Mesothelial cell of epicardium (in vitro differentiated cells): ENCODE results near the gene AUTS2. TPM values are rescaled to one million over a fixed set of nuclear protein-coding genes. Genes with fewer than 3 reads are reported as not detected.

Experiments used
- DNase-seq, 2 experiments: peaks; one replicate each; pipeline ENCODE4 v3.0.0; 2021; ENCODE audit warnings: low spot score in 2 of 2; ENCODE audit not compliant: unreplicated experiment in 2 of 2
- H3K27ac Mint-ChIP-seq: 2 replicates; pipeline ENCODE4 v1.8.0; 2021; ENCODE audit warnings: mixed read lengths
- H3K27me3 Mint-ChIP-seq: 2 replicates; pipeline ENCODE4 v1.8.0; 2021; ENCODE audit warnings: low read depth, mixed read lengths
- H3K36me3 Mint-ChIP-seq: 2 replicates; pipeline ENCODE4 v1.8.0; 2021; ENCODE audit warnings: mixed read lengths
- H3K4me1 Mint-ChIP-seq: 2 replicates; pipeline ENCODE4 v1.8.0; 2021; ENCODE audit warnings: mixed read lengths
- H3K4me3 Mint-ChIP-seq: 2 replicates; pipeline ENCODE4 v1.8.0; 2021; ENCODE audit warnings: mild to moderate bottlenecking, moderate library complexity, mixed read lengths
- H3K9me3 Mint-ChIP-seq: 2 replicates; pipeline ENCODE4 v1.8.0; 2021; ENCODE audit warnings: mixed read lengths
- CTCF ChIP-seq: fragments of 200-600 bp; sonication (generic); IDR thresholded peaks from one replicate; pipeline ENCODE4 v1.5.0; 2021; ENCODE audit warnings: antibody characterized with exemption; ENCODE audit not compliant: unreplicated experiment
- total RNA-seq: library from RNA; stranded (reverse); gene quantifications from 3 replicates; pipeline ENCODE4 v1.2.1, GENCODE V29; 2021

AUTS2 gene
- total RNA-seq, 1 donor from 2014 or later = 135 TPM

GRCh38 chr7:69939317-69939716 is 341.0 kb downstream of the AUTS2 start:
- H3K36me3 Mint-ChIP-seq = no peaks in the 10 kb centered on the region
- no peaks in the 10 kb centered on the region for H3K27me3 Mint-ChIP-seq
- no peak overlapping the region for H3K4me3 Mint-ChIP-seq
- peaks cover 54% of the 10 kb centered on the region for H3K4me1 Mint-ChIP-seq
- H3K27ac Mint-ChIP-seq = peak overlapping the region; percentile 87
- DNase-seq = no peak
- H3K9me3 Mint-ChIP-seq = no peaks in the 10 kb centered on the region
- TF ChIP-seq CTCF = no peak

GRCh38 chr7:69941077-69941651 is 342.9 kb downstream of the AUTS2 start:
- Mint-ChIP-seq H3K36me3 (no peaks in the 10 kb centered on the region), H3K4me1 (peaks cover 42% of the 10 kb centered on the region), H3K9me3 (no peaks in the 10 kb centered on the region), H3K27me3 (no peaks in the 10 kb centered on the region), H3K27ac (peak overlapping the region; percentile 75), H3K4me3 (no peak overlapping the region)
- no peak for DNase-seq
- TF ChIP-seq CTCF = no peak

GRCh38 chr7:69942573-69942972 is 344.3 kb downstream of the AUTS2 start:
- no peak for DNase-seq
- no peak for TF ChIP-seq CTCF
- Mint-ChIP-seq H3K4me1 (peaks cover 42% of the 10 kb centered on the region), H3K27ac (no peak overlapping the region), H3K27me3 (no peaks in the 10 kb centered on the region), H3K4me3 (no peak overlapping the region), H3K36me3 (no peaks in the 10 kb centered on the region), H3K9me3 (no peaks in the 10 kb centered on the region)

- no peaks in the 10 kb centered on the region for H3K36me3 Mint-ChIP-seq
- H3K27me3 Mint-ChIP-seq = no peaks in the 10 kb centered on the region
- no peaks in the 10 kb centered on the region for H3K9me3 Mint-ChIP-seq
- H3K27ac Mint-ChIP-seq = no peak overlapping the region
- no peak for DNase-seq
- no peak overlapping the region for H3K4me3 Mint-ChIP-seq
- no peak for TF ChIP-seq CTCF
- H3K4me1 Mint-ChIP-seq = peaks cover 29% of the 10 kb centered on the region
Measured at GRCh38 chr7:69946901-69947300, 348.6 kb downstream of the AUTS2 start.

GRCh38 chr7:69947998-69948397 is 349.7 kb downstream of the AUTS2 start:
- Mint-ChIP-seq H3K36me3 (no peaks in the 10 kb centered on the region), H3K4me1 (peaks cover 28% of the 10 kb centered on the region), H3K27ac (peak overlapping the region; percentile 25), H3K27me3 (no peaks in the 10 kb centered on the region), H3K9me3 (no peaks in the 10 kb centered on the region), H3K4me3 (no peak overlapping the region)
- DNase-seq = no peak
- no peak for TF ChIP-seq CTCF

- no peak for DNase-seq
- Mint-ChIP-seq H3K4me3 (no peak overlapping the region), H3K9me3 (no peaks in the 10 kb centered on the region), H3K27ac (no peak overlapping the region), H3K4me1 (peaks cover 29% of the 10 kb centered on the region), H3K36me3 (no peaks in the 10 kb centered on the region), H3K27me3 (no peaks in the 10 kb centered on the region)
- TF ChIP-seq CTCF = no peak
Measured at GRCh38 chr7:69949122-69949521, 350.8 kb downstream of the AUTS2 start.
